ENCODE results near the gene KCND2. TPM values are rescaled to one million over a fixed set of nuclear protein-coding genes. Genes with fewer than 3 reads are reported as not detected.

KCND2 gene
- total RNA-seq, 1 donor from 2014 or later = not detected

- H3K9me3 Mint-ChIP-seq = no peaks in the 10 kb centered on the region
- no peaks in the 10 kb centered on the region for H3K4me1 Mint-ChIP-seq (ENCODE audit: low read depth)
- H3K27ac Mint-ChIP-seq = no peak overlapping the region
- DNase-seq (ENCODE audit: low spot score) = no peak
- no peaks in the 10 kb centered on the region for H3K27me3 Mint-ChIP-seq (ENCODE audit: low read depth)
- intact Hi-C loops (cut with micrococcal nuclease) = no loop called here
- no peaks in the 10 kb centered on the region for H3K36me3 Mint-ChIP-seq (ENCODE audit: low read depth)
- H3K4me3 Mint-ChIP-seq (ENCODE audit: low read depth) = no peak overlapping the region
These were observed 444.2 kb downstream of the KCND2 start for GRCh38 chr7:120717166-120717565.

- H3K27ac Mint-ChIP-seq = no peak overlapping the region
- H3K27me3 Mint-ChIP-seq (ENCODE audit: low read depth) = no peaks in the 10 kb centered on the region
- H3K4me1 Mint-ChIP-seq (ENCODE audit: low read depth) = no peaks in the 10 kb centered on the region
- DNase-seq (ENCODE audit: low spot score) = no peak
- no peaks in the 10 kb centered on the region for H3K36me3 Mint-ChIP-seq (ENCODE audit: low read depth)
- H3K9me3 Mint-ChIP-seq = no peaks in the 10 kb centered on the region
- intact Hi-C loops (cut with micrococcal nuclease) = no loop called here
- no peak overlapping the region for H3K4me3 Mint-ChIP-seq (ENCODE audit: low read depth)
These were observed 445.4 kb downstream of the KCND2 start for GRCh38 chr7:120718361-120718760.

DNA sequence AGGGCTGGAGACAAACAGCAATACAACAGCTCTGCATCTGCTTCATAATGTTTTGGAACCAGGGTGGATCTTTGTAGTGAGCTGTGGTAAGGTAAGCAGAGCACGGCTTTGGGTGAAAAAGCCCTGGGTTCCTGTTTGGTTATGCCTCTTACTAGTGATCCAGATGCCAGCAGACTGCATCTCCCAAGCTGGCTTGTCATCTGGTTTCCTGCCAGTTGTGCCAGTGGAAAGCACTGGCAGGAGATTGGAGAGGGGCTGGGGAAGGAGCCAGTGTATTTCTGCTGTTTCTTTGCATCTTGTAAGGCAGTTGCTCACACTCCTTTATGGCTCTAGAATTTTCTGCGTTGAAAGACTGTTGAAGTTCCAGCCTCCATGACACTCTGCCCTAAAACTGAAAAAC, 447.3 kb downstream of the KCND2 start:
- no peaks in the 10 kb centered on the region for H3K4me1 Mint-ChIP-seq (ENCODE audit: low read depth)
- intact Hi-C loops (cut with micrococcal nuclease) = loop anchor here (10.0 kb wide), 1 partner anchor 786 kb away; no protein-coding TSS in a partner anchor

GRCh38 chr7:120723465-120724385, 450.8 kb downstream of the KCND2 start:
- no peak for DNase-seq (ENCODE audit: low spot score)
- intact Hi-C loops (cut with micrococcal nuclease) = loop anchor here (10.0 kb wide), 1 partner anchor 789 kb away; no protein-coding TSS in a partner anchor
- Mint-ChIP-seq H3K4me3 (ENCODE audit: low read depth) (no peak overlapping the region), H3K9me3 (no peaks in the 10 kb centered on the region), H3K36me3 (ENCODE audit: low read depth) (no peaks in the 10 kb centered on the region), H3K27ac (no peak overlapping the region), H3K4me1 (ENCODE audit: low read depth) (no peaks in the 10 kb centered on the region), H3K27me3 (ENCODE audit: low read depth) (no peaks in the 10 kb centered on the region)

More for the DNA sequence above, 447.3 kb downstream of the KCND2 start:
- no peak for DNase-seq (ENCODE audit: low spot score)
- Mint-ChIP-seq H3K4me3 (ENCODE audit: low read depth) (no peak overlapping the region), H3K27ac (no peak overlapping the region), H3K36me3 (ENCODE audit: low read depth) (no peaks in the 10 kb centered on the region), H3K27me3 (ENCODE audit: low read depth) (no peaks in the 10 kb centered on the region), H3K9me3 (no peaks in the 10 kb centered on the region)

GRCh38 chr7:120724448-120724847, 451.5 kb downstream of the KCND2 start:
- Mint-ChIP-seq H3K27me3 (ENCODE audit: low read depth) (no peaks in the 10 kb centered on the region), H3K9me3 (no peaks in the 10 kb centered on the region), H3K27ac (no peak overlapping the region), H3K4me1 (ENCODE audit: low read depth) (no peaks in the 10 kb centered on the region), H3K4me3 (ENCODE audit: low read depth) (no peak overlapping the region), H3K36me3 (ENCODE audit: low read depth) (no peaks in the 10 kb centered on the region)
- DNase-seq (ENCODE audit: low spot score) = no peak
- intact Hi-C loops (cut with micrococcal nuclease) = loop anchor here (10.0 kb wide), 1 partner anchor 790 kb away; no protein-coding TSS in a partner anchor

GRCh38 chr7:120724955-120725354, 452.0 kb downstream of the KCND2 start:
- H3K9me3 Mint-ChIP-seq = no peaks in the 10 kb centered on the region
- H3K36me3 Mint-ChIP-seq (ENCODE audit: low read depth) = no peaks in the 10 kb centered on the region
- no peak for DNase-seq (ENCODE audit: low spot score)
- H3K27me3 Mint-ChIP-seq (ENCODE audit: low read depth) = no peaks in the 10 kb centered on the region
- H3K4me3 Mint-ChIP-seq (ENCODE audit: low read depth) = no peak overlapping the region
- intact Hi-C loops (cut with micrococcal nuclease) = loop anchor here (10.0 kb wide), 1 partner anchor 790 kb away; no protein-coding TSS in a partner anchor
- no peak overlapping the region for H3K27ac Mint-ChIP-seq
- no peaks in the 10 kb centered on the region for H3K4me1 Mint-ChIP-seq (ENCODE audit: low read depth)

DNA sequence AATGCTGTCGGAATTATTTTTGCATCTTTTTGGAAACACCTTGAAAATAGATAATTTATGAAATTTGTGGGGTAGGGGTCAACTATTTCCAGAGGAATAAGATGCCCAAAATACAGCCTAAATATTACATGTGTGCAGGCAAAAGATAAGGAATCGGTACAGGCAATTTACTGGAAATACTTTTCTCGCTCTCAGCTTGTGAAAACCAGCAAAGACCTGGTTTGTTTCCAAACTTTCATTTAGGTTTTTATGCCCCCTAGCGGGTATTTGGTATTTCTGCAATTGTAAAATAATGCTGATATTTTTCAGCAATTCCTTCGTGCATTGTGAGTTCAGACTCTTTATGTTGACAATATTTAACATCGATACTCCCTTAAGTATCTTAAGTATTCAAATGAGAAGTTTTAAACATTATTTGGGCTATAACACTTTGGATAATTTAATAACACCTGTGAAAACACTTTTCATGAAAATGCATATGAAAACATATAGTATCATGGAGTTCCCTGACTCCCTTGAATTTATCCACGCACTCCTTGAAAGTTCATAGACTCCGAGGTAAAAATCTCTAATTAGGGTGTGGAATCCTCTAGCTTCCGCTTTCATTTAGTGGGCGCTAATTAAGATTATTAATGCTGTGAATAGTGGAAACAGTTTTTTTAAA, 452.5 kb downstream of the KCND2 start:
- H3K36me3 Mint-ChIP-seq (ENCODE audit: low read depth) = no peaks in the 10 kb centered on the region
- no peak overlapping the region for H3K27ac Mint-ChIP-seq
- no peak for DNase-seq (ENCODE audit: low spot score)
- no peaks in the 10 kb centered on the region for H3K4me1 Mint-ChIP-seq (ENCODE audit: low read depth)
- intact Hi-C loops (cut with micrococcal nuclease) = loop anchor here (10.0 kb wide), 1 partner anchor 791 kb away; no protein-coding TSS in a partner anchor
- no peaks in the 10 kb centered on the region for H3K27me3 Mint-ChIP-seq (ENCODE audit: low read depth)
- no peaks in the 10 kb centered on the region for H3K9me3 Mint-ChIP-seq
- H3K4me3 Mint-ChIP-seq (ENCODE audit: low read depth) = no peak overlapping the region

GRCh38 chr7:120729245-120729644, 456.3 kb downstream of the KCND2 start:
- no peaks in the 10 kb centered on the region for H3K36me3 Mint-ChIP-seq (ENCODE audit: low read depth)
- no peaks in the 10 kb centered on the region for H3K4me1 Mint-ChIP-seq (ENCODE audit: low read depth)
- no peak overlapping the region for H3K4me3 Mint-ChIP-seq (ENCODE audit: low read depth)
- intact Hi-C loops (cut with micrococcal nuclease) = loop anchor here (10.0 kb wide), 1 partner anchor 794 kb away; no protein-coding TSS in a partner anchor
- no peak for DNase-seq (ENCODE audit: low spot score)
- H3K27me3 Mint-ChIP-seq (ENCODE audit: low read depth) = no peaks in the 10 kb centered on the region
- no peak overlapping the region for H3K27ac Mint-ChIP-seq
- H3K9me3 Mint-ChIP-seq = no peaks in the 10 kb centered on the region

GRCh38 chr7:120731271-120731670, 458.3 kb downstream of the KCND2 start:
- H3K9me3 Mint-ChIP-seq = no peaks in the 10 kb centered on the region
- DNase-seq (ENCODE audit: low spot score) = no peak
- no peak overlapping the region for H3K27ac Mint-ChIP-seq
- no peak overlapping the region for H3K4me3 Mint-ChIP-seq (ENCODE audit: low read depth)
- H3K36me3 Mint-ChIP-seq (ENCODE audit: low read depth) = no peaks in the 10 kb centered on the region
- H3K4me1 Mint-ChIP-seq (ENCODE audit: low read depth) = no peaks in the 10 kb centered on the region
- no peaks in the 10 kb centered on the region for H3K27me3 Mint-ChIP-seq (ENCODE audit: low read depth)
- intact Hi-C loops (cut with micrococcal nuclease) = no loop called here

DNA sequence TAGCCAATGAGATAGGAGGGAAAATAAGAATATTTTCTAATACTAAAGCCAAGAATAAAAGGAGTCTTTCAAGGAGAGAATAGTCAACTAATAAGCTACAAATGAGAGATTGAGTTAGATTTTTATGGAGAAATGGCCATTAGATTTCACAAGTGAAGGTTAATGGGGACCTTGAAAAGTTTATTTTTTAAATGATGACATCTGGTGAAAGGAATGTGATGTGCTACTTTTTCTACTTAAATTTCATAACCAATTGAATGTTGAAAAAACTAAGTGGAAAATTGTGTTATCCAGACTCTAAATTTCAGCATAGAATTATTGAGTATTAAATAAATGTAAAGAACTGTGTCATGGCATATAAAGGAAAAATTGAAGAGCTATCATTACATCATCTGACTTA, 459.3 kb downstream of the KCND2 start:
- no peaks in the 10 kb centered on the region for H3K4me1 Mint-ChIP-seq (ENCODE audit: low read depth)
- H3K27me3 Mint-ChIP-seq (ENCODE audit: low read depth) = no peaks in the 10 kb centered on the region
- DNase-seq (ENCODE audit: low spot score) = no peak
- H3K27ac Mint-ChIP-seq = no peak overlapping the region
- H3K36me3 Mint-ChIP-seq (ENCODE audit: low read depth) = no peaks in the 10 kb centered on the region
- no peaks in the 10 kb centered on the region for H3K9me3 Mint-ChIP-seq
- intact Hi-C loops (cut with micrococcal nuclease) = no loop called here
- H3K4me3 Mint-ChIP-seq (ENCODE audit: low read depth) = no peak overlapping the region

GRCh38 chr7:120733143-120733542, 460.2 kb downstream of the KCND2 start:
- Mint-ChIP-seq H3K9me3 (no peaks in the 10 kb centered on the region), H3K36me3 (ENCODE audit: low read depth) (no peaks in the 10 kb centered on the region), H3K27ac (no peak overlapping the region), H3K27me3 (ENCODE audit: low read depth) (no peaks in the 10 kb centered on the region), H3K4me1 (ENCODE audit: low read depth) (no peaks in the 10 kb centered on the region), H3K4me3 (ENCODE audit: low read depth) (no peak overlapping the region)
- intact Hi-C loops (cut with micrococcal nuclease) = no loop called here
- DNase-seq (ENCODE audit: low spot score) = no peak

- no peak for DNase-seq (ENCODE audit: low spot score)
- H3K36me3 Mint-ChIP-seq (ENCODE audit: low read depth) = no peaks in the 10 kb centered on the region
- no peaks in the 10 kb centered on the region for H3K27me3 Mint-ChIP-seq (ENCODE audit: low read depth)
- H3K9me3 Mint-ChIP-seq = no peaks in the 10 kb centered on the region
- no peaks in the 10 kb centered on the region for H3K4me1 Mint-ChIP-seq (ENCODE audit: low read depth)
- H3K4me3 Mint-ChIP-seq (ENCODE audit: low read depth) = no peak overlapping the region
- H3K27ac Mint-ChIP-seq = no peak overlapping the region
- intact Hi-C loops (cut with micrococcal nuclease) = no loop called here
These were observed 460.9 kb downstream of the KCND2 start for GRCh38 chr7:120733835-120734234.

DNA sequence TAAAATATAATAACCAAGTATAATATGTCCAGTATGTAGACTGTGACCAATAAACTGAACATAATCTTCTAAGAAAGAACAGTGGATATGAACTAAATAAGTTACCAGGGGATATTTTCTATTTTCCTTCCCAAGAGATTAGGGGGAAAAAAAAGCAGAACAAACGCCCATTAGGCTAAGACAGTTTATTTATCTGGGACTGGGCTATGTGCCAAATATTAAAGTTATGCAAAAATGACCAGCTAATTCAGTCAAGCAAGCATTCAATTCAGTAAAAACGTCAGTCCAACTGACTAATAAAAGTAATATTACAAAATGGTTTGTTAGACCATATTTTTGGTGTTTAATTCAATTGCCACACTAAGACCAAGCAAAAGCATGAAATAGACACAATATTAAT, 462.8 kb downstream of the KCND2 start:
- DNase-seq (ENCODE audit: low spot score) = no peak
- intact Hi-C loops (cut with micrococcal nuclease) = no loop called here
- Mint-ChIP-seq H3K4me3 (ENCODE audit: low read depth) (no peak overlapping the region), H3K36me3 (ENCODE audit: low read depth) (no peaks in the 10 kb centered on the region), H3K27ac (no peak overlapping the region), H3K9me3 (no peaks in the 10 kb centered on the region), H3K4me1 (ENCODE audit: low read depth) (no peaks in the 10 kb centered on the region), H3K27me3 (ENCODE audit: low read depth) (no peaks in the 10 kb centered on the region)
